GM23338 (cell line): ENCODE data around the gene ICAM4. TPM values are rescaled to one million over a fixed set of nuclear protein-coding genes. Genes with fewer than 3 reads are reported as not detected.

Experiments
- CREB1 ChIP-seq: fragments of 250-450 bp; sonication (Bioruptor Pico); IDR thresholded peaks from 2 replicates; pipeline ENCODE4 v1.5.0; 2020; ENCODE audit warnings: low read depth, mild to moderate bottlenecking, moderate library complexity
- ETS1 ChIP-seq: IDR thresholded peaks from 2 replicates; pipeline ENCODE4 v1.6.1; 2016; ENCODE audit warnings: antibody characterized with exemption
- EZH2 ChIP-seq: fragments of 200-600 bp; sonication (generic); IDR thresholded peaks from one replicate; pipeline ENCODE4 v1.8.0; 2017; ENCODE audit warnings: antibody characterized with exemption, mild to moderate bottlenecking, low read depth; ENCODE audit not compliant: unreplicated experiment
- EZH2phosphoT487 ChIP-seq: fragments of 200-600 bp; sonication (generic); IDR thresholded peaks from one replicate; pipeline ENCODE4 v1.8.1; 2018; ENCODE audit warnings: antibody characterized with exemption; ENCODE audit not compliant: unreplicated experiment
- NANOG ChIP-seq: IDR thresholded peaks from 2 replicates; pipeline ENCODE4 v1.6.1; 2016; ENCODE audit warnings: antibody characterized with exemption, borderline replicate concordance
- POLR2AphosphoS5 ChIP-seq: IDR thresholded peaks from 2 replicates; pipeline ENCODE4 v1.6.1; 2016; ENCODE audit warnings: antibody characterized with exemption, low read depth
- REST ChIP-seq: IDR thresholded peaks from one replicate; pipeline ENCODE4 v1.6.1; 2018; ENCODE audit warnings: antibody characterized with exemption; ENCODE audit not compliant: unreplicated experiment
- STAT1 ChIP-seq: IDR thresholded peaks from one replicate; pipeline ENCODE4 v1.6.1; 2016; ENCODE audit warnings: antibody characterized with exemption; ENCODE audit not compliant: unreplicated experiment
- ZNF114 ChIP-seq: fragments of 250-450 bp; sonication (Bioruptor Pico); IDR thresholded peaks from 2 replicates; pipeline ENCODE4 v1.5.0; 2020; ENCODE audit warnings: mild to moderate bottlenecking, moderate library complexity
- ZNF331 ChIP-seq: fragments of 250-450 bp; sonication (Bioruptor Pico); IDR thresholded peaks from 2 replicates; pipeline ENCODE4 v1.5.0; 2020; ENCODE audit warnings: low read depth, mild to moderate bottlenecking, moderate library complexity
- ZNF462 ChIP-seq: fragments of 250-450 bp; sonication (Bioruptor Pico); IDR thresholded peaks from 2 replicates; pipeline ENCODE4 v1.5.0; 2020; ENCODE audit warnings: mild to moderate bottlenecking, moderate library complexity
- polyA plus RNA-seq: library from polyadenylated mRNA; unstranded; fragments of >200 nt; fragmentation: Nextera tagmentation; extraction: Ambion mirVana; gene quantifications from 2 replicates; pipeline ENCODE4 v1.2.1, GENCODE V29; 2016
- total RNA-seq: library from RNA; depleted of rRNA; stranded (reverse); fragments of >200 nt; shearing (Covaris generic); gene quantifications from 2 replicates; pipeline ENCODE4 v1.2.3, GENCODE V29; 2014

The ICAM4 gene
- total and polyA plus RNA-seq, 2 experiments from 2014 or later: 0.81 to 1.0 TPM

GRCh38 chr19:10251792-10252694 lies 34.7 kb upstream of the ICAM4 start, which contains the start of gene MRPL4 (continued):
- TF ChIP-seq ZNF462 (no peak), POLR2AphosphoS5 (peak; percentile 89), ZNF114 (CRISPR knock-in tag) (no peak), EZH2 (no peak), REST (no peak), CREB1 (CRISPR knock-in tag) (peak; percentile 99), STAT1 (no peak), NANOG (no peak), ZNF331 (no peak), ETS1 (no peak), EZH2phosphoT487 (no peak)
